HEK293 (cell line): ENCODE results near the gene TRPC4.

ENCODE experiments used
- CTCF ChIA-PET: fragments of 350-600 bp; formaldehyde crosslinking; extraction: SDS; loops from one replicate; lab custom pipeline; 2021; ENCODE audit warnings: antibody characterized with exemption; lab: Yijun Ruan, JAX
- POLR2A ChIA-PET: fragments of 300-600 bp; formaldehyde crosslinking; extraction: SDS; loops from one replicate; lab custom pipeline; 2020; ENCODE audit warnings: antibody characterized with exemption, inconsistent platforms; lab: Yijun Ruan, JAX
- H3K27ac ChIP-seq: fragments of 200-500 bp; sonication (Bioruptor generic); 2 replicates; pipeline ENCODE4 v1.5.1; 2014; ENCODE audit warnings: low read depth, low read length, control low read depth, inconsistent platforms; ENCODE audit errors: extremely low read depth
- H3K36me3 ChIP-seq, 2 experiments: fragments of 200-500 bp in 1 of 2; sonication (Bioruptor generic) in 1 of 2; 1 replicate in 1 of 2; 2 replicates in 1 of 2; pipeline ENCODE4 v1.5.1; 2014 to 2017; ENCODE audit warnings: inconsistent platforms in 2 of 2, low read length in 2 of 2; ENCODE audit not compliant: control insufficient read depth in 2 of 2, insufficient read depth in 1 of 2
- H3K4me1 ChIP-seq: fragments of 200-500 bp; sonication (Bioruptor generic); 2 replicates; pipeline ENCODE4 v1.5.1; 2014; ENCODE audit warnings: mild to moderate bottlenecking, low read length, inconsistent platforms; ENCODE audit not compliant: control insufficient read depth, insufficient read depth
- H3K4me3 ChIP-seq: 2 replicates; pipeline ENCODE4 v1.5.1; 2011; ENCODE audit warnings: low read depth, mild to moderate bottlenecking, control low read depth, low read length, moderate library complexity
- H3K9me3 ChIP-seq: fragments of 200-500 bp; sonication (Bioruptor generic); 2 replicates; pipeline ENCODE4 v1.5.1; 2014; ENCODE audit warnings: low read depth, low read length, inconsistent platforms; ENCODE audit not compliant: control insufficient read depth, insufficient read depth
- BCL6B ChIP-seq: fragments of 450-650 bp; formaldehyde crosslinking; IDR thresholded peaks from 2 replicates; pipeline ENCODE4 v1.5.1; 2017; ENCODE audit warnings: missing biosample characterization, missing genetic modification characterization
- FEZF1 ChIP-seq: fragments of 450-650 bp; formaldehyde crosslinking; IDR thresholded peaks from 2 replicates; pipeline ENCODE4 v1.5.1; 2016; ENCODE audit warnings: missing biosample characterization, missing genetic modification characterization
- GFI1B ChIP-seq: fragments of 450-650 bp; formaldehyde crosslinking; IDR thresholded peaks from 2 replicates; pipeline ENCODE4 v1.5.1; 2016; ENCODE audit warnings: missing biosample characterization, missing genetic modification characterization
- GLI4 ChIP-seq: fragments of 450-650 bp; formaldehyde crosslinking; IDR thresholded peaks from 2 replicates; pipeline ENCODE4 v1.5.1; 2016; ENCODE audit warnings: missing biosample characterization, missing genetic modification characterization
- KLF1 ChIP-seq: fragments of 450-650 bp; formaldehyde crosslinking; IDR thresholded peaks from 2 replicates; pipeline ENCODE4 v1.5.1; 2016; ENCODE audit warnings: missing biosample characterization, missing genetic modification characterization
- KLF10 ChIP-seq: fragments of 450-650 bp; IDR thresholded peaks from 2 replicates; pipeline ENCODE4 v1.5.1; 2018; ENCODE audit warnings: missing biosample characterization, mild to moderate bottlenecking, missing genetic modification characterization
- MZF1 ChIP-seq: fragments of 450-650 bp; formaldehyde crosslinking; IDR thresholded peaks from 2 replicates; pipeline ENCODE4 v1.5.1; 2017; ENCODE audit warnings: missing biosample characterization, missing genetic modification characterization, borderline replicate concordance
- OSR2 ChIP-seq: fragments of 450-650 bp; formaldehyde crosslinking; IDR thresholded peaks from 2 replicates; pipeline ENCODE4 v1.5.1; 2016; ENCODE audit warnings: missing biosample characterization, missing genetic modification characterization
- PRDM10 ChIP-seq: fragments of 450-650 bp; formaldehyde crosslinking; IDR thresholded peaks from 2 replicates; pipeline ENCODE4 v1.5.1; 2016; ENCODE audit warnings: missing biosample characterization, missing genetic modification characterization
- PRDM6 ChIP-seq: fragments of 450-650 bp; formaldehyde crosslinking; IDR thresholded peaks from 2 replicates; pipeline ENCODE4 v1.5.1; 2017; ENCODE audit warnings: missing biosample characterization, missing genetic modification characterization
- SETDB1 ChIP-seq: IDR thresholded peaks from one replicate; pipeline ENCODE4 v1.6.1; 2017; ENCODE audit warnings: mild to moderate bottlenecking, low read length, moderate library complexity, mixed read lengths; ENCODE audit not compliant: insufficient read length
- ZNF19 ChIP-seq: fragments of 450-650 bp; formaldehyde crosslinking; IDR thresholded peaks from 2 replicates; pipeline ENCODE4; 2016; ENCODE audit warnings: missing biosample characterization, missing genetic modification characterization, low read depth
- ZNF23 ChIP-seq: fragments of 450-650 bp; formaldehyde crosslinking; IDR thresholded peaks from 2 replicates; pipeline ENCODE4 v1.5.1; 2016; ENCODE audit warnings: missing biosample characterization, missing genetic modification characterization, borderline replicate concordance
- ZNF239 ChIP-seq: fragments of 450-650 bp; formaldehyde crosslinking; IDR thresholded peaks from 2 replicates; pipeline ENCODE4 v1.5.1; 2016; ENCODE audit warnings: missing biosample characterization, missing genetic modification characterization
- ZNF302 ChIP-seq: fragments of 450-650 bp; formaldehyde crosslinking; IDR thresholded peaks from 2 replicates; pipeline ENCODE4 v1.5.1; 2016; ENCODE audit warnings: missing biosample characterization, missing genetic modification characterization, low read depth
- ZNF37A ChIP-seq: fragments of 450-650 bp; IDR thresholded peaks from 2 replicates; pipeline ENCODE4 v1.5.1; 2018; ENCODE audit warnings: missing biosample characterization, missing genetic modification characterization
- ZNF560 ChIP-seq: fragments of 450-650 bp; formaldehyde crosslinking; IDR thresholded peaks from 2 replicates; pipeline ENCODE4 v1.5.1; 2017; ENCODE audit warnings: missing biosample characterization, missing genetic modification characterization, borderline replicate concordance
- ZNF623 ChIP-seq: fragments of 450-650 bp; formaldehyde crosslinking; IDR thresholded peaks from 2 replicates; pipeline ENCODE4 v1.5.1; 2016; ENCODE audit warnings: missing biosample characterization, missing genetic modification characterization
- ZNF664 ChIP-seq: fragments of 450-650 bp; formaldehyde crosslinking; IDR thresholded peaks from 2 replicates; pipeline ENCODE4 v1.5.1; 2016; ENCODE audit warnings: missing biosample characterization, missing genetic modification characterization
- ZNF704 ChIP-seq: fragments of 450-650 bp; formaldehyde crosslinking; IDR thresholded peaks from 2 replicates; pipeline ENCODE4 v1.5.1; 2016; ENCODE audit warnings: missing biosample characterization, missing genetic modification characterization
- ZNF76 ChIP-seq: fragments of 450-650 bp; formaldehyde crosslinking; IDR thresholded peaks from 2 replicates; pipeline ENCODE4; 2016; ENCODE audit warnings: low read depth, missing biosample characterization, missing genetic modification characterization, borderline replicate concordance
- ZNF768 ChIP-seq: fragments of 450-650 bp; formaldehyde crosslinking; IDR thresholded peaks from 2 replicates; pipeline ENCODE4 v1.5.1; 2018; ENCODE audit warnings: missing biosample characterization, mild to moderate bottlenecking, missing genetic modification characterization
- ZSCAN16 ChIP-seq: fragments of 450-650 bp; formaldehyde crosslinking; IDR thresholded peaks from 2 replicates; pipeline ENCODE4 v1.5.1; 2016; ENCODE audit warnings: missing biosample characterization, missing genetic modification characterization
- ZSCAN5A ChIP-seq: fragments of 450-650 bp; formaldehyde crosslinking; IDR thresholded peaks from 2 replicates; pipeline ENCODE4 v1.5.1; 2016; ENCODE audit warnings: missing biosample characterization, missing genetic modification characterization

TRPC4 gene

GRCh38 chr13:37889102-37889501, 19.5 kb upstream of the TRPC4 start:
- no peaks in the 10 kb centered on the region for H3K36me3 ChIP-seq
- CTCF ChIA-PET, result no interaction called here
- TF ChIP-seq GLI4 (tag by site-specific recombination) (no peak), ZNF560 (tag by site-specific recombination) (no peak), GFI1B (tag by site-specific recombination) (no peak), OSR2 (tag by site-specific recombination) (no peak), ZNF623 (tag by site-specific recombination) (no peak), ZNF768 (tag by site-specific recombination) (no peak), SETDB1 (no peak), PRDM10 (tag by site-specific recombination) (no peak), PRDM6 (tag by site-specific recombination) (no peak), ZNF664 (tag by site-specific recombination) (no peak), KLF10 (tag by site-specific recombination) (no peak), ZNF19 (tag by site-specific recombination) (no peak), ZSCAN16 (no peak), ZNF76 (tag by site-specific recombination) (no peak), ZNF37A (no peak), KLF1 (tag by site-specific recombination) (no peak), ZSCAN5A (tag by site-specific recombination) (no peak), MZF1 (no peak)
- TF ChIP-seq, all 188 proteins: peak for 0
- POLR2A ChIA-PET, result no interaction called here
- no peaks in the 10 kb centered on the region for H3K4me1 ChIP-seq
- no peak overlapping the region for H3K27ac ChIP-seq
- no peaks in the 10 kb centered on the region for H3K9me3 ChIP-seq
- no peak overlapping the region for H3K4me3 ChIP-seq

GRCh38 chr13:37886879-37887278, 17.3 kb upstream of the TRPC4 start:
- Histone ChIP-seq H3K36me3 (no peaks in the 10 kb centered on the region), H3K4me1 (no peaks in the 10 kb centered on the region), H3K4me3 (no peak overlapping the region), H3K9me3 (no peaks in the 10 kb centered on the region), H3K27ac (no peak overlapping the region)
- CTCF ChIA-PET, result no interaction called here
- POLR2A ChIA-PET, result no interaction called here
- TF ChIP-seq ZNF239 (tag by site-specific recombination), result no peak
- TF ChIP-seq ZNF23, result no peak
- no peak for TF ChIP-seq FEZF1 (tag by site-specific recombination)
- no peak for TF ChIP-seq GLI4 (tag by site-specific recombination)
- TF ChIP-seq ZNF704 (tag by site-specific recombination), result no peak
- no peak for TF ChIP-seq PRDM10 (tag by site-specific recombination)
- TF ChIP-seq ZNF302, result no peak
- no peak for TF ChIP-seq BCL6B (tag by site-specific recombination)
